GM21786 (cell line): ENCODE measurements around the gene NME2.
"Not testable (repeated sequence)": the region's sequence is repeated elsewhere in the genome, so short reads cannot be mapped to it uniquely, and the experiment has no call there.

Experiments used
- ATAC-seq: cut with Tn5 transposase; IDR thresholded peaks from one replicate; pipeline ENCODE4 v1.9.1; 2021; ENCODE audit not compliant: unreplicated experiment

Gene NME2

DNA sequence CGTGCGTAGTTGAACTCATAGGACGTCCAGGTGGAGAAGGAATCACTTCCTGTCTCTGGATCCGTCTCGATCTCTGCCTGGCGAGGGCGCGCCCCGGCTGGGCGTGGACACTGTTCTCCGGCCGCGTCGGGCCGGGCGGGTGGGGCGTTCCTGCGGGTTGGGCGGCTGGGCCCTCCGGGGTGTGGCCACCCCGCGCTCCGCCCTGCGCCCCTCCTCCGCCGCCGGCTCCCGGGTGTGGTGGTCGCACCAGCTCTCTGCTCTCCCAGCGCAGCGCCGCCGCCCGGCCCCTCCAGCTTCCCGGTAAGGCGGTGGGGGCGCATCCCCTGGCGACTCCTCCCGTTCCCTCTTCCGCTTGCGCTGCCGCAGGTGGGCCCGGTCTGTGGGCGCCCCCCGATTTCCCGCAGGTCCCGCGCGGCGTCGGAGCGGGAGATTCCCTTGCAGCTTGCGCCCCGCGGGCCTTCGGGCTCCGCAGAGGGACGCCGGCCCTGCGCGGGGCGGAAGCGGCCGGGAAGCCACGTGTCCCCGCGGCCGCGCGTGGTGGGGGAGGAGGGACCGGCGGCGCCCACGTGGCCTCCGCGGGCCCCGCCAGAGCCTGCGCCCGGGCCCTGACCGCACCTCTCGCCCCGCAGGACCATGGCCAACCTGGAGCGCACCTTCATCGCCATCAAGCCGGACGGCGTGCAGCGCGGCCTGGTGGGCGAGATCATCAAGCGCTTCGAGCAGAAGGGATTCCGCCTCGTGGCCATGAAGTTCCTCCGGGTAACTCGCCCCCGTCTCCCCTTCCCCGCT is at the start of gene NME2:
Gene NME2, plus strand, starts transcription at position 214 of the 789 bp plus-strand sequence. Its CDS starts 420 bp downstream, at position 634.
- ATAC-seq = peak; percentile 82

DNA sequence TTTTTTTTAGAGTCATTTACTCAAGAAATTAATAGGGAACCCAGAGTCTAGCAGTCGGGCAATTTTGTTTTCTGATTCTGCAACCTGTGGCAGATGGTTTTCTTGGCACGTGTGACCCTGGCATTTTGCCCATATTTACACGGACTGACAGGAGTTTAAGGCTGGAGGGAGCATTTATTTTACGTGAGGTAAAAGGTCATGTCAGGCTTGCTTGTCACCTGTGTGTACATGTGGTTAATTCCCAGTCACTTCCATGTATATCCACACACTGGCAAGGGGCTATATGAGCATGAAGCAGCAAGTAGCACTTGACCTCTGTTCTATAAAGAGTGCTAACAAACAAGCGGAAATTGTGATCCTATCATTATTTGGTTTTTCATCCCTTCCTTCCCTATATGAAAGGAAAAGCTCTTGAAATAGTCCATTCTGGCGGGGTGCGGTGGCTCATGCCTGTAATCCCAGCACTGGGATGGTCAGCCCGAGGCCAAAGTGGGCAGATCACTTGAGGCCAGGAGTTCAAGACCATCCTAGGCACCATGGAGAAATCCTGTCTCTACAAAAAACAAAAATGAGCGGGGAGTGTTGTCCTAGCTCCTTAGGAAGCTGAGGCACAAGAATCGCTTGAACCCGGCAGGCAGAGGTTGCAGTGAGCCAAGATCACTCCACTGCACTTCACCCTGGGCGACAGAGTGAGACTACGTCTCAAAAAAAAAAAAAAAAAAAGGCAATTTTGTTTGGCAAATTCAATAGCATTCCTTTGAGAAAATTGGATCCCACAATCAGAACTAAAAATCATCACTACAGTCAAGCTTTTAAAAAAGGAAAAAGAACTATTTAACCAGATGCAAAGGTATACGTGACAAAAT is 47.6 kb upstream of the NME2 start:
- ATAC-seq = no peak

DNA sequence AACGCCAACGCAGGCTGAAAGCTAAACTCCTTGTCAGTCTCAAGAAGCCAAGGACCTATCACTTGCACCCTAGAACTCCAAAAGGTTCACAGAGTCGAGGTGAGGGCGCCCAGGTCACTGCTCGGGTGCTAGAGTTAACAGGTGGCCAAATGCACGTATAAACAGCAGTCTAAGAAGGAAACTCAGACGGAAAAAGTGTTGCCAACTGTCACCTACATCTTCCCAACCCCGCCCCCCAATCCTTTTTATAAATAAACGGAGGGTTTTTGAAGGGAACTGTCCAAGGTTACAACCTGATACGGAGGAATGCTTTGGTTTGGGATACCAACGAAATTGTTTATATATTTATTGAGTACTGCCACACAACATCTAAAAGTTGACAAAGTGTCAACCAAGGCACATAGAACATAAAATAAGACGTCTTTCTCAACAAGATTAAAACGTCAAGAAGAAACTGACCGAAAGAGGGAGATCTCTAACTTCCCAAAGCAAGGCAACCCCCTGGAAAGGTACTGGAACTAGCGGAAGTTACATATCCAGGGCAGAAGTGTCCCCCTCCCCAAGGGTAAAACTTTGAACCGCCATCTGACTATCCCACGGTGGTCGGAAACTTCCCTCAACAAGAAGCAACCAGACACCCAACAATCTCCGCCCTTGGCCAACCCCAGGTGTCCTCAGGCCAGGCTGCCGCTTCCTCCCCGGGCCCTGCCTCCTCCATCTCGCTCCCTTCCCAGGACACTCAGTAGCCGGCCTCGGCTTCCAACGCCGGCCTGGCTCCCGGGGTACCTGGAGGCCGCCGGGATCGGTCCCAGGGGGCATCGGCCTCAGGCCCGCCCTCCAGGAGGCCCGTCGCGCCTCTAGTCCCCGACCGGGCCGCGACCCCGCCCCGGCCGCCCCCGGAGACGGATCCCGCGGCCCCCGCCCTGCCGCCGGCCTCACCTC is 46.5 kb upstream of the NME2 start:
- ATAC-seq = peak; percentile 16

DNA sequence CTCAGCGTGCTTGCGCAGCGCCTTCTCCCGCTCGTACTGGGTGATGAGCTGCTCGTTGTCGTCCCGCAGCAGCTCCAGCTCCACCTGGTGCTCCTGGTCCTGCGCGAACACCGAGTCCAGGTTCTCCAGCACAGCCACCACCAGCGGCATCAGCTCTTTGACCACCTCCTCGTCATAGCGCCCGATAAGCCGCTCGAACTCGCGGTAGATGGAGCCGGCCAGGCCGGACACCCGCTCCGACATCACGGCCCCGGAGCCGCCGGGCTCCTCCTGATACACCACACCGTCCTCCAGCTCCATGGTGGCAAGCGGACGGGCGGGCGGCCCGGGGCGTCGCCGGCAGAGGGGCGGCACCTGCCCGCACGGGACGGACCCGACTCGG is 45.9 kb upstream of the NME2 start:
- ATAC-seq = peak; percentile 22

DNA sequence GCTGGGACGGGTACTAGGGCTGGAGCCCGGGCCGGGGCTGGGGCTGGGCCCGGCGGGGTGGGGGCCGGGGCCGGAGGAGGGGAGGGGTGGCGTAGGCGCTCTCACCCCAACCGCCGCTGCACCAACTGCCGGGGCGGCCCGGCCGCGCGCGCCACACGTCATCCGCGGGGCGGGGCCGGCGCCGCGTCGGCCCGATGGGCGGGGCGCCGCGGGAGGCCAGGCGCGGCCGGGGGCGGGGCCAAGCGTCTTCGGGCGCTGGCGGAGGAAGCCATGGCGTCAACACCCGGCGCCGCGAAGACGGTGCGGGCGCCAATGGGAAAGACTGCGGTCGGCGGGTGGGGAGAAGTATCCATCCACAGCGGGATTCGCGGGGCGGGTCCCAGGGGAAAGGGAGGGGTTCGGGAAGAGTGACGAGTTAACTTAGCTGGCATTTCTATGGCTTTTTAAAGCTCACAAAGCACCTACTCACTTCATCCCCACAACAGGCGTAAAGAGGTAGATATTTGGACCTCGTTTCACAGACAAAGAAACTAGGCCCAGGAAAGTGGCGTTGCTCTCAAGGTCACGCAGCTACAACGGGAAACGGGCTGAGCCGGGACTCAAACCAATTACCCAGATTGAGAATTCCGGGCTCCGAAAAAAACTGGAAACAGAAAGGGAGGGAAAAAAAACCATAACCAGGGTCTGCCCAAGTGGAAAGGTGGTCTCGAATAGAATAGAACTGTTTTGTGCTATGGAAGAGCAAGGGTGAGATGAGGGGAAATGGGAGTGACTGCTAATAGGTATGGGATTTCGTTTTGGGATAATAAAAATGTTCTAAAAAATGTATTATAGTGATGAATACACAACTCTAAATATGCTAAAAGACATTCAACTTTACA is 45.2 kb upstream of the NME2 start, which contains the start of gene SPAG9:
Gene SPAG9, minus strand, starts transcription at position 130 of the 881 bp plus-strand sequence. CDS start 212 bp downstream, outside the sequence.
- ATAC-seq = peak; percentile 63

DNA sequence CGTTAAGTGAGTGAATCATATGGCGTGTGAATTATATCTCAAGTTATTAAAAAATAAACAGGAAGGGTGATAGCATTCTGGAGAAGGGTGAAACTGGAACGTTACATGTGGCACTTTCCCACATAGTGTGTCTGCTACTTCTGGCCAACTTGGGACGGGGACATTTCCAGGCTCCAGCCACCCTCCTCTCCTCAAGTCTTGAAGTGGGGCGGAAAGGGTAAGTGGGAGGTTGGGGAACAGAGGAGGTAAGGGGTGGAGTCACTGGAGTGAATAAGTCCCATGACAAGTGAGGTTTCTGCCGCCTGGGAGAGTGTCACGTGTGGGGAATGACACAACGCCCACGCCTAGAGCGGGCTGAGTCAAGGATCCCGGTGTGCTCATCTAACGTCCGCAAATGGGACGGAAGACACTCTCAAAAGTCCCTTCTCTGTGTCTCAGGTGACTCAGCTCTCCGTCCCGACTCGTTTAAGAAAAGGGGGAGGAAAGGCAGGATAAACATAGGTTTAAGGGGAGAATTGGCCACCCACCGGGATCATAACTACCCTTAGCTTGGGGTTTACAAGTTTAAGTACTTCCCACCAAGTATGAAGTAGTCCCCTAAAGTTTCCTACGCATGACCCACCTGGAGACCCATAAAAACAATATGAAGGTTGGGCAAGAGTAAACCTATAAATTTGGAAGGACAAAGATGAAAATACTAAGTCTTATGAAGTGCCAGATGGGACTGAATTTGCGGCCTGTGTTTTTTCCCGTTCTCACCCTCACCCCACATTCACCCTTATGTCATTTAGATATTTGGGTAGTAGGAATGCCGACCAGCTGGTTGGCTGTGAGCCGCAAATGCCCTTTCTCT is 44.4 kb upstream of the NME2 start:
- no peak for ATAC-seq

DNA sequence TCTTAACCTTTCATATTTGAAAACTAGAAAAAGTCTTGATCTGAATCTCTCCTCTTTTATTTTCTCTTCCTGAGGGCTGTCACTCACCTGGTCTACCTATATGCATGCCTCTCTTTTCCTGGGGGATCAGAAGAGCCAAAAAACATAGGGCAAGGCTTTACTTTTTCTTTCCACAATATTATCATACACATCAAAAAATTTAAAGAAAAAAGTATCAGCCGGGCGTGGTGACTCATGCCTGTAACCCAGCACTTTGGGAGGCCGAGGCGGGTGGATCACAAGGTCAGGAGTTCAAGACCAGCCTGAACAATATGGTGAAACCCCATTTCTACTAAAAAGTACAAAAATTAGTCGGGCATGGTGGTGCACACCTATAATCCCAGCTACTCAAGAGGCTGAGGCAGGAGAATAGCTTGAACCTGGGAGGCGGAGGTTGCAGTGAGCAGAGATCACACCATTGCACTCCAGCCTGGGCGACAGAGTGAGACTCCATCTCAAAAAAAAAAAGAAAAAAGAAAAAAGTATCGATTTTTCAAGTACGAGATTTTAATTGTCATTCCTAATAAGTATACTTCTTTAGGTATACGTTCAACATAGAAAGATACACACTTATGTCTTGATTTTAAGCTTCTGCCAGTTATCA is 43.6 kb upstream of the NME2 start:
- ATAC-seq = not testable (repeated sequence)

DNA sequence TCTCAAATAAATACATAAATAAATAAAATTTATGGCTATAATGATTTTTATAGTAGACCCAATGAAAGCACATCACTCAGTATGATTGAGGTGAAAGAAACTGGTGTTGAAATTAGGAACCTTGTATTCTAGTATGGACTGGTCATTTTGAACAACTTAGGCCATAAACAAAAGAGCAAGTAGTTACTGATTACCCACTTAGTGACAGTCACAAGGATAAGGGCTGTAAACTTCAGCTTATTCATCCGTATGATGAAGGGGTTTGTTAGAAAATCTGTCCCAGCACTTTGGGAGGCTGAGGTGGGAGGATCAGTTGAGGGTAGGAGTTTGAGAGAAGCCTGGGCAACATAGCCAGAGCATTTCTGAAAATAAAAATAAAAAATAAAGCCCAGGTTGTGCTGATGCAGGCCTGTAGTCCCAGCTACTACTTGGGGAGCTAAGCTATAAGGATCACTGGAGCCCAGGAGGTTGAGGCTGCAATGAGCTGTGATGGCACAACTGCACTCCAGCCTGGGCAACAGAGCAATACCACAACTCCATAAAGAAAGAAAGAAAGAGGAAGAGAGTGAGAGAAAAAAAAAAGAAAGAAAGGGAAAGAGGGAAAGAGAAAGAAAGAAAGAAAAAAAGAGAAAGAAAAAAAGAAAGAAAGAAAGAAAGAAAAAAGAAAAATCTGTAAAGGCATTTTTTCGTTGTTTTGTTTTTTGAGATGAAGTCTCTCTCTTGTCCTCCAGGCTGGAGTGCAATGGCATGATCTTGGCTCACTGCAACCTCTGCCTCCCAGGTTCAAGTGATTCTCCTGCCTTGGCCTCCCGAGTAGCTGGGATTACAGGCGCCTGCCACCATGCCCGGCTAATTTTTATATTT is 41.3 kb upstream of the NME2 start:
- no peak for ATAC-seq

DNA sequence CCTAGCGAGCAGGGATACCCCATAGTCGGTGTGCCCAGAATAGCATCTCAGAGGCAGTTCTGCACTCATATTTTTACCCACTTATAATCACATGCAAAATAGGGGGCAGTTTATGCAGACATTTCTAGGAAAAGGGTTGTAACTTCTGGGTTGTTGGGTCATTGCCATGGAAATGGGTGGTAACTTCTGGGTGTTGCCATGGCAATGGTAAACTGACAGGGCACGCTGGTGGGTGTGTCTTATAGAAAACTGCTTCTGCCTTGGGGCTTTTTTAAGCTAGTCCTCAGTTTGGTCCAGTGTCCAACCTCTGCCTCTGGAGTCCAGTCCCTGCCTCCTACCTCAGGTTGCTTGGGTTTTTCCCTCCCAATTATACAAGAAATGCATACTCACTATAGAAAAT is 38.1 kb upstream of the NME2 start:
- no peak for ATAC-seq

DNA sequence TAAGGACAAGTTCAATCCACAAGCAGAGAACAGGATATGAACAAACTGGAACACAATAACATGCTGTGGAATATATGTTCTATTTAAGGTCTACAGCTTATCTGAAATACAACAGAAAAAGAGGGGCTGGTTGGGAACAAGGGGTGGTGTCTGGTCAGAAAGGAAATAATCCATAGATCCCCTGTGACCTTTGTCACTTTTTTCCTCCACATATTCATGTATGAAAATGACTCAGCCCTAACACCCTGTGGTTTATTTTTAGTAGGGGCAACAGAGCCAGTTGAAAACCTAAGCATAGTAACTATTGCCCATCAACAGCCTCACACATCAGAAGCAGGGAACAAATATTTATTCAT is 33.3 kb upstream of the NME2 start:
- peak; percentile 68 for ATAC-seq

DNA sequence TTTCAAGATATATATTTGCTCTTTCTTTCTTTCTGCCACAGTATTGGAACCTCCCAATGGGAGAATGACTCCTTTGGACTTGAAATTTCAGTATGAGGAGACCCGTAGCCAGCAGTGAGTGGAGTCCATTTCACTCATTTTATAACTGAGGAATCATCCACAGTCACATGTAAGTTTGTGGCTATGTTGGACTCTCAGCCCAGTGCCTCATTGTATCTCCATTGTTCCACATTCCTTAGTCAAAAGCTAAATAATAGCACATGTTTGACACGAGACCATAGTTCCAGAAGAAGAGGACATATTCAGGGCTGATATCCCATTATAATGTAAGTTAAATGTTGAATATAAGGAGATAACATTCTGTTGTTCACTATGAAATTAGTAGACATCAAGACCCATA is 32.8 kb upstream of the NME2 start:
- ATAC-seq = peak; percentile 15

DNA sequence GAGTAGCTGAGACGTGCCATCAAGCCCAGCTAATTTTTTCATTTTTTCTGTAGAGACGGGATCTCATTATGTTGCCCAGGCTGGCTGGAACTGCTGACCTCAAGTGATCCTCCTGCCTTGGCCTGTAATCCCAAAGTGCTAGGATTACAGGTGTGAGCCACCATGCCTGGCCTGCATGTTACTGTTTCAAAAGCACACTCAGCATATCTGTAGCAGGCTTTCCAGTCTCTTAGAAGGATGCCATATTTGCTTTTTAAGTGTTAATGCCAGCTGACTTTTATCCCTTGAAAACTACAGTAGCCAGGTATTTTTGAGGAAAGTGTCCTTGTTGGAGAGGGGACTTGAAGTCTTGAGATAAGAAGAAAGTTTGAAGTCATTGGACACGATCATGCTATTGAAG is 30.3 kb upstream of the NME2 start:
- ATAC-seq = no peak

DNA sequence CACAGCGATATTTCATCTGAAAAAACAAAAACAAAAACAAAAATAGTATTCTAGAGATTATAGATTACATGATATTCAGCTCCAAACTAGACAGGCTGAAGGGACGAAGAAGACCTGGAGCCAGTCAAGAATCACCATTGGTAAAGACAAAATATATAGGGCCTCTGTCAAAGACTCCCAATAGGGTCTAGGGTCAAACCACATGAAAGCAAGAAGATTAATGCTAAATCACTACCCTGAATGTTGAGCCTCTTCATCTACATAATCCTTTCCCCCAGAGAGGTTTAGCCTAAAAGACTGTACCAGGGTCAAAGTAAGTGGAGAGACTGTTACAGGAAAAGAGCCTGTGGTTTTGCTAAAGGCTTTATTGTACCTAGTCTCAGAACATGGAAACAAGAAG is 23.6 kb upstream of the NME2 start:
- ATAC-seq = no peak

DNA sequence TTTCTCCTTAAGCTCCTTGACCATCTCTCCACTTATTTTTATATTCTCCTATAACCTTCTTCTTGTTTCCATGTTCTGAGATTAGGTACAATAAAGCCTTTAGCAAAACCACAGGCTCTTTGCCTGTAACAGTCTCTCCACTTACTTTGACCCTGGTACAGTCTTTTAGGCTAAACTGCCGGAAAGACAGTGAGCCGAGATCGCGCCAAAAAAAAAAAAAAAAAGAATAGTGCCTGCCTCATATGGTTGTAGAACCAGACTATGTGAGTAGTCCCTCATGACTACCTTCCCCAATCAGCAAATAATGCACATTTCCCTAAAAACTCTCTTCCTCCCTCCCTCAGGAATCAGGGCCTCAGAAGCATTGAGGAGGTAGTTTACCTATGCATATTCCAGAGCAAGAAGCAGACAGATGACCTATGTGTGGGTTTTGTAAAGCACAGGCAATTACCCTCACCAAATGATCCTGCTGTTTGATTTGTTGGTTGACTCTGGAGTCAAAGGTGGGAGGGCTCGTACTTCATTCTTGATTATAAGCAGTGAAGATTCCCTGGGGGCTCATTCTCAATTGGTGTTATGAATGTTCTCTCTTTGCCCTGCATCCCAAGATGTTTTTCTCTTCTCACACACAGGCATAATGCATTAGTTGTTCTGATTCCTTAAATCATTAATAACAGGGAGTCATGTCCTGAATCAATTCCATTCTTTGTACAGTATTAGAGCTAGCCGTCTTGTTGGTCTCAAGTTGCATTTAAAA is 21.8 kb upstream of the NME2 start:
- ATAC-seq = no peak

DNA sequence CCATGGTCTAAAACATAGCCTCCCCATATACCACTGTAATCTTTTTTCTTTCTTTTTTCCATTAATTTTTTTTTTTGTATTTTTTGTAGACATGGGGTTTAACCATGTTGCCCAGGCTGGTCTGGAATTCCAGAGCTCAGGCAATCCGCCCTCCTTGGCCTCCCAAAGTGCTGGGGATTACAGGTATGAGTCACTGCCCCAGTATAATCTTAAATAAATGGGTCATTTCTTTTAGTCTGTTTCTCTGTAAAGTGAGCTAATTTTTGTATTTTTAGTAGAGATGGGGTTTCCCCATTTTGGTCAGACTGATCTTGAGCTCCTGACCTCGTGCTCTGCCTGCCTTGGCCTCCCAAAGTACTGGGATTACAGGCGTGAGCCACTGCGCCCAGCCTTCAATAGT is 18.6 kb upstream of the NME2 start:
- no peak for ATAC-seq

DNA sequence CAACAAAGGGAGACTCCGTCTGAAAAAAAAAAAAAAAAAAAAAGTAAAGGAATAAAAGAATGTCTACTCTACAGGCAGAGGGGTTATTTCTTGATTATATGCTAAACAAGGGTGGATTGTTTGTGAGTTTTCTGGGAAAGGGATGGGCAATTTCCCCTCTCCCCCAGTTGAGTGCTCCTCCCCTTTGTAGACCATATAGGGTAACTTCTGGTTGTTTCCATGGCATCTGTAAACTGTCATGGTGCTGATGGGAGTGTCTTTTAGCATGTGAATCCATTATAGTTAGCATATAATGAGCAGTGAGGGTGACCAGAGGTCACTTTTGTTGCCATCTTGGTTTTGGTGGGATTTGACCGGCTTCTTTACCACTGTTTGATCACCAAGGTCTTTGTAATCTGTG is 17.0 kb upstream of the NME2 start:
- ATAC-seq = no peak

DNA sequence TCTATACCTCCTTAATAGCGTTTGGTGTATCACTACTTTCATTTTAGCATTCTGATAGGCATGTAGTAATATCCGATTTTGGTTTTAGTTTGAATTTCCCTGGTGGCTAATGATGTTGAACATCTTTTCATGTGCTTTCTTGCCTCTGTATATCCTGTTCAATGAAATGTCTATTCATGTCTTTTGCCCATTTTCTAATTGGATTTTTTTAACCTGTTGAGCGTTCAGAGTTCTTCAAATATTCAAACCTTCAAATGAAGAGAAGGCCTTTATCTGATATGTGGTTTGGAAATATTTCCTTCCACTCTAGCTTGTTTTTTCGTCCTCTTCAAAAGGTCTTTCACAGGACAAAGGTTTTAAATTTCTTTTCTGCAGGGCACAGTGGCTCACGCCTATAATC is 15.3 kb upstream of the NME2 start:
- ATAC-seq = no peak
